GM21526 (cell line): ENCODE data around the gene DNAJC24.

ENCODE experiments used
- ATAC-seq: cut with Tn5 transposase; IDR thresholded peaks from one replicate; pipeline ENCODE4 v1.9.1; 2021; ENCODE audit warnings: moderate library complexity; ENCODE audit not compliant: unreplicated experiment, low FRiP score

Gene DNAJC24

DNA sequence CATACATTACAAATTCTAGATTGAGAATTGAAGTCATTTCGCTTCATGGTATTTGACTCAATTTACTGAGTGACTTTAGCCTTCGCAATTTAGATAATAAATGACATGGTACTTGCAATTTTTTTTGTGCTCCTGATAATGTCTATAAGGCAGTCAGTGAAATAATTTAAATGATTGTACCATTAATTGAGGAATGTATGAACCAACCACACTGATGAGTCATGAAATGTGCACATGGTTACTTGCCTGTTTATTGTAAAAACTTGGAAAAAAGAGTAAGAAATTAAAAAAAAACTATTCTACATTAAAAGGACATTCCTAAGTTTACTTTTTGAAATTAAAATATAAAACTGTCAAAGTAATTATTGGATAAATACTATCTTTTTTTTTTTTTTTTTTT lies 43.3 kb downstream of the DNAJC24 start:
- ATAC-seq = no peak

DNA sequence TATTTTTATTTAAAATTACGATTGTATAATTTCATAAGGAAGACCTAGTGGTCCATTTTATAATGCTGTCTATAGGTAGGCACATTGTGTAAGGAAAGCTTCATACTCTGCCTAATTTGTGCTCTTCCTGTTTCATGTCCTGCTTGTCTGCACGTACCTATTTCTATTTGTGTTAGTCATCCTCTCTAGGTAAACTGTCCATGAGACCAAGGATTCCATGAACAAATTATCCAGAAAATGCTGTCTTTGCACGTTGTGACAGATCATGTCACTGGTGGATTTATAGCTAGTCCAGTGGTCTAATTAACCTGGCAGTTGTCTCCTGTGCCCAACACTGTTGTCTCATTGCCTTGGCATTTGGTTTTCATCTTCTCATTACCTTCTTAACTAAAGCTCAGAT lies 44.7 kb downstream of the DNAJC24 start:
- ATAC-seq = no peak

DNA sequence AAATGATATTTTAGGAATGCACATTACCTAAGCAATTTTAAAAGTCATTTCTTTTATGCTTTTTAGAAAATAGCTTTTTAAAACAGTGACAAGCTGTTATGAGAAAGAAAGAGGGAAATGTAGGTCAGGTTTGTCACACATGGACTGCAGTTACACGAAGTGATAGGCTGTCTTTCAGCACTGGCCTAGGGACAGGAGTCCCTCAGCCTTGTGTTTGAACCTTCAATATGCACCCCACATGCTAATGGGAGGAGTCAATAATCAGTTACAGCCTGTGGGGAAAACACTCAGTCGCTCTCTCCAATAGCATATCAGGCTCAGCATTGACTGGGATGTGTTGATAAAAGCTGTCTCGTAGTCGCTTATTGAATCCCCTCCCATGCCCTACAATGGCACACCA lies 45.8 kb downstream of the DNAJC24 start:
- ATAC-seq = no peak

DNA sequence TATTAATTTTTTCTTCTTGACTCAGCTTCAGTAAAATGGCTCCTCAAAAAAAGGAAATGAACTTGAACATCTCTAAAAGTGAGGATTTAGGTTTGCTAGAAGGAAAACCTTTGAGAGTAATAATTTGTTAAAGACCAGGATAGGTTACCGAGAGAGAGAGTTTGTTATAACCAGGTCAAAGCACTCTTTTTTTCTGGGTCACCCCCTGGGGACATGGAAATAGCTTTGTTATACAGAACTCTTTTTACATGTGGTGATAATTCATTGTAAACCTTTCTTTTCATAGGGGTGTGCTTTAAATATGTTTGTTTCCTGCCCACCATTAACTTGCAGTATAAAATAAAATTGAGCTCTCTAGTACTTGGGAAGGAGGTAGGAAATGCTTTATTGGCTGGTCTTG lies 47.7 kb downstream of the DNAJC24 start:
- ATAC-seq = no peak

DNA sequence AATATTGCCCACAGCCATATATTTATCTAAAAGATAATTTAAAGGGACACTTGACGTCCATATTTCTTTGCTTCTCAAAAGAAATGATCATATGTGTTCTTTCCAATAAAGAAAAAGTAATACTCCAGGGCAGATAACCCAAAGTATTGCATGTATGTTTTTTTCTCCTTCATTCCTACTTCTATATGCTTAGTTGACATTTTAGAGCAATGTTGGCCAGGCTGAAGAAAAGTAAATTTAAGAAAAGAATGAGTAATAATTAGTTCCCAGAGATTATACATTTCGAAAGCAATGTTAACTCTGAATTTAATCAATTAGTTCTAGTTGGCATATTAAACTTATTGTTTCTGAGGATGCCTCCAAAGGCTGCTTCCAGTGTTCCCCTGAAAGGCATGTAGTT lies 48.2 kb downstream of the DNAJC24 start:
- no peak for ATAC-seq

DNA sequence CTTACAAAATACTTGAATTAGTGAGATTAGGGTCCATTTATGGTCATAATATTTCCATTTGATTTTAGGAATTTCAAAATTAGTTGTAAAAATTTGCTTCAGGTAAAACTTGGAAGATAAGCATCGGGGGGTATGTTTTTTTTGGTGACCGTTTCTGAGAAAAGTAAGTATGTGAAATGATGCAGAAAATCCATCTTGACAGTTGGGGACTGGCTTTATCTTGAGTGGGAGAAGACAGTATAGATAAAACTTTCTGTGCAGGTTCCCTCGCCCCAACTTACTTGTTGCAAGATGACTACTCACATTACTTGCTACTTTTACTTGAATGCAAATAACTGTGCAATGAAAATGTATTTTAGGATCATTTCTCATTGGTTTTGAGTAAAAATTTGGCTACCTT lies 49.5 kb downstream of the DNAJC24 start:
- no peak for ATAC-seq

DNA sequence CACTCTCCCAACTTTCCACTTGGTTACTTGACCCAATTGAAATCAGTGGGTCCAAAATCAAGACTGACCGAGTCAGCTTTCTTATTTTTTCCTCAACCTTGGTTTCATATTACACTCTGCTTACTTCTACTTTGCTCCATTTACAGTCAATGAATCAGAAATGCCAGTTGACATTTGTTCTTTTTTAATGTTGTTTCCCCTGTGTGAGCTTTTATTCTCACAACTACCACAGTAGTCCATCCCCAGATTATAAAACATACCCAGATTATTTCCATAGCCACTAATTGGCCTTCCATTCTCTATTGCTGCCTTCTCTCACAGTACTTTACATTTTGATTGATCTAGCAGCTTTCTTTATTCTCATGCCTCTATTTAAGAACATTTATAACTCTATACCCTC lies 50.0 kb downstream of the DNAJC24 start:
- no peak for ATAC-seq

DNA sequence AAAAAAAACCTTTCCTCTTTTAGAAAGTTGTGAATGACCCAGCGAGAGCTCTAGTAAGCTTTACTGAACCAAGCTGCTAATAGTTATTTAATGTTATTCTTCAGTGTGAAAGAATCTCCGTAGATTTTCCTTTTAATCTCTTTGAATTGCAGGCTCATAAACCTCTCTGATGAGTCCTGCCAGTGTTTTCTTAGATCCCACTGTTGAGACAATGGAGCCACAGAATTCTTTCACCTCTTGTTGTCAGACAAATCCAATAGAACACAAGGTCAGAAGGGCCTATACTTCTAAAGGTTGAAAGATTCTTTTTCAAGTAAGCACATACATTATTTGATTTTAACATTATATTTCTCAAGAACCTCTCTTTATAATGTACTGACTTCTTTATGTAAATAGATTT lies 52.2 kb downstream of the DNAJC24 start:
- no peak for ATAC-seq

DNA sequence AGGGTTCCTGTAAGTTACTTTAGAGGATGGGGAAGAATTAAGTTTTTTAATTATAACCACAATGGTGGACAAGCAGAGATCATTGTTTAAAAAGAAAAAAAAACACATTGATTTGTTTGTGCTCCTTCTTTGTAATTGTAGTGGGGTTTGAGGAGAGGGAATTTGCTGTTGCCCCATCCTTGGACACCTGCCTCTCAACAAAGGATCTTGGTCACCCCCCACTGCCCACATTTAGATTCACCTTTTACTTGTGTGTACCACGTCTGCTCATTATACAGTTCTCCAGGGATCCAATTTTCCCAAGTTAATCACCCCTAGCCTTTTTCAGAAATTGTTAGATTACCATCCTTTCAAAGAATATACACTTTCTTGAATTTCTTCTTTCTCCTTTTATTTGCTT lies 53.0 kb downstream of the DNAJC24 start:
- ATAC-seq = no peak

DNA sequence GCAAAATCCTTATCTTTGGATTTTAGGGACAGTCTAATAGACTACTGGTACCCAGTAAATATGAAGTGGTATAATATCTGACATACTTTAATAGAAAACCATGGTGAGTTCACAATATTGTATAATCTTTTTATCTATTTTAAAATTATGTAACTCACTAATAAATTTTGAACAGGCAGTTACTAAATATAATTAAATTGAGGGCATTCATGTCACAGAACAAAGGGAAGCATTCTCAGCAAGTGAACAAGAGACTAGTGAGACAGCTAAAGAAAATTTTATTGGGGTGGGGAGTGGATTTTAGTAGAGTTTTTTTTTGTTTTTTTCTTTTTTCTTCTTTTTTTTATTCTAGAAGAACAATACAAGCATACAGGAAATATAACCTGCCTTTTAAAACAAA lies 55.0 kb downstream of the DNAJC24 start:
- no peak for ATAC-seq

DNA sequence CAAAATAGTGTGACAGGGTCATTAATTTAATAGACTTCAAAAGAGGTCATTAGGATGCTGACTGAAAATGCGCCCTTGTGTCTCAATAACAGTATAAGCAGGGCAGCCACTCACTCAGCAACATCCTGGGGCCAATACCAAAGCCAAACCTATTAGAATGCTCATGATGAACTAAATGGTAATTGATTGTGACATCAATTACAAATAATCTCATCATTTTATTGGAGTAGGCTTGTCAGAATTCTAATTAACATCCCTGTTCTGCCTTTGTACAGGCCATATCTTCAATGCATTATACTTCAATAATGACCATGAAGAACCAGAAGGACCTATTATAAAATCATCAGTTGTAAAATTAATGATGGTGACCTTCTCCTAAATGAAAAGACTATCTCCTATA lies 64.2 kb downstream of the DNAJC24 start:
- ATAC-seq = no peak

DNA sequence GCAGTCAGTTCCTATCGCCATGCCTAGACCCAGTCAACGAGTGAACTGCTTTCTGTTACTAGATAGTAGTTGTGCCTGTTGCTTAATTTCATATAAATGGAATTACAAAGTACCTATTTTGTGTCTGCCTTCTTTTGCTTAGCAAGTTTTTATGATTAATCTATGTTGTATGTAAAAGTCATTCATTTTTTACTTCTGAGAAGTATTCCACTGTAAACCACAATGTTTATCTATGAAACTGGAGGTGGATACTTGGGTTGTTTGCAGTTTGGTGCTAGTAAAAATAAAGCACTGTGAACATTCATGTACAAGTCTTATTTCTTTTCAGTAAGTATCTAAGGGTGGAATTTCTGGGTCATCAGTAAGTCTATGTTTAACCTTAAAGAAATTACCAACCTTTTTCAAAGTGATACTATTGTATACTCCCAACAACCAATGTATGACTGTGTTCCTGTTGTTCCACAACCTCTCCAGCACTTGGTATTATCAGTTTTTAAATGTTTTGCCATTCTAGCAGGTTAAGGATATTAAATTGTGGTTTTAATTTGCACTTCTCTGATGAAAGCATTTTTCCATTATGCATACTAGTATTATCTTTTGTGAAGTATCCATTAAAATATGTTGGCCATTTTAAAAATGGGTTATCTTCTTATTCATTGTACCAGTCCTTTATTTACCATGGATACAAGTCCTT lies 68.2 kb downstream of the DNAJC24 start:
- no peak for ATAC-seq

DNA sequence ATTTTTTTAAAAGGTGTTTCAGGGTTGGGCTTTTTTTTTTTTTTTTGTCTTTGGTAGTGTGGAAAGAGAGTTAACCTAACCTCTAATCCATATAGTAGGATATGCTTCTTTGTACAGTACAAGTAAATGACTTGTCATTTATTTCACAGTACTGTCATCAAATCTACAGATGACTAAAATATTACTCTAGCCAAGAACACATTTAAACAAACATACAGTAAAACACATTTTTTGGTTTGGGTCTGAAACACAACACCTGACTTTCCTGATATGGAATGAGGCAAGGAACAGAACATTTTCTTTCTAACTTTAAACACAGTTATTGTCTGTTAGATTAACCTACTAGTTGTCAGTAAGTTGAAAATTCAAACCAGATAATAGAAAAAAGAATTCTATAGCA lies 71.6 kb downstream of the DNAJC24 start:
- no peak for ATAC-seq

DNA sequence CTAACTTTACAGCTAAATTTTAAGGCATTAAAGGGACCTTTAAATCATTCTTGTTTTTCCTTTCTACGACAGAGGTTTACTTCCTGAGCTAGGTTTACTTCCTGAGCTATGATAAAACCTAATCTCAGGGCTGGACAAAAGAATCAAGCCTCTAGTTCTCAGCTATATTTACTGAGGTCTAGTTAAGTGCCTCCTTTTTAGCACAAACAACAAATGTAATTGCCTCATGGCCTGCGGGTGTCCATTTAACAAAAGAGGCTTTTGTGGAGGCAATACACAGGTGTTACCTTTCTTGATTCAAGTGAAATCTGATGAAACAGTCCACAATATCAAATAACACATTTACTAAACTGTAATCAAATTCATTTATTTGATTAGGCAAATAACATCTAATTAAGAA lies 72.4 kb downstream of the DNAJC24 start:
- no peak for ATAC-seq

DNA sequence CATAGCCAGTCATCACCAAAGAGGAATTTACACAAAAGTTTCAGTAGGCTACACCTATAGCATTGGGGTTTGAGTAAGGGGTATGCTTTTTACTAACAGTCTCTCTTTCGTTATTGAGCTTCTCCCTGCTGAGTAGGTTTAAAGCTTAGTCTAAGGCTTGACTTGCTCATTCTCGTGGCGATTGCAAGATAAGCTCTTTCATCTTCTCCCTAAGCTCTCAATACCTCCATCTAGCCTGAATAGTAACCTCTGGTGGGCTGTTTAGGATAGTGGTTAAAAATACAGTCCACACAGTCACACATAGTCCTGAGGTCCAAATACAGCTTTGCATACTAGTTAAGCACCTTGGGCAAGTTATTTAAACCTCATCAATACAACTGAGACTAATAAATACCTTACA lies 74.1 kb downstream of the DNAJC24 start:
- ATAC-seq = no peak

DNA sequence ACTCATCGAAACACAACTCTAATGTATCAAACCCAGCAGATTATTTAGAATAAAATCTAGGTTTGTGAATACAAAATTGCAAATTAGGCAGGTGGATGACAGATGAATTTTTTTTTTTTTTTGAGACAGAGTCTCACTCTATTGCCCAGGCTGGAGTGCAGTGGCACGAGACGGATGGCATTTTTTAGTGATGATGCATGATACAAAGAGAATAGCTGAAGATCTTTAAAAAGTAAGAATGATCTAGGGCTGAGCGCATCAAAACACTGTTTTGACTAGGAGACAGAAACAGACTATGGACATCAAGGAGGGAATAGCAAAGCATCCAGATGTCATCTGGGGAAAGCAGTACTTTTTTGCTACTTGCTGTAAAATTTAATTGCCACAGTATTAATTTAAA lies 76.0 kb downstream of the DNAJC24 start:
- no peak for ATAC-seq

DNA sequence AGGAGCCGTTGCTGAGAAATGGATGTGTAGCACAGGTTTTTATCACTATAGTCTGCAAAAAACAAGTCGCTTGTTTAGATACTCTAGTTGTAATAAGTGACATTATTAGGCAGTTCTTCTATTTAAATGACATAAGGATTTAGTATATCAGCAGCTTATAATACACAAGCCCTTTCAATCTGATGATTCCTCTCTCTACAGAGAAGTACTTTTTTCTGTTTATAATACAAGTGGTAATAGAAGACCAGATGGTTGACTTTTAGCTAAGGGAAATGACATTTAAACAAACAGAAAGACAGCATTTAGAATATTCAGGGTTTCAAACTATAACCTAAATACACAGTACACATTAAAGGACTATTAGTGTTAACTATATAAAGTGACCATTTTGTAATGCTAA lies 79.4 kb downstream of the DNAJC24 start:
- ATAC-seq = no peak

DNA sequence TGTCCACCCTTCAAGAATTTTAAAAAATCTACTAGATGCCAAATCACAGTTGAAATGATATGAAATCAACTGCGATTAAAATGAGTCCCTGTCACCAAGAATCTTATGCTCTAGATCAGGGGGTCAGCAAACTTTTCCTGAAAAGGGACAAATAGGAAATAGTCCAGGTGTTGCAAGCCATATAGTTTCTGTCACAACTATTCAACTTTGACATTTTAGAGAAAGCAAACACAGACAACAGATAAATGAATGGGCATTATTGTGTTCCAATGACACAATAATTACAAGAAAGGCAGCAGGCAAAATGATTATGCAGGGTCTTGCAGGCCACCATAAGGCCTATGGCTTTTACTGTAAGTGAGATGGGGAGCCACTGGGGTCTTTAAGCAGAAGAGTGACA lies 81.2 kb downstream of the DNAJC24 start:
- no peak for ATAC-seq

DNA sequence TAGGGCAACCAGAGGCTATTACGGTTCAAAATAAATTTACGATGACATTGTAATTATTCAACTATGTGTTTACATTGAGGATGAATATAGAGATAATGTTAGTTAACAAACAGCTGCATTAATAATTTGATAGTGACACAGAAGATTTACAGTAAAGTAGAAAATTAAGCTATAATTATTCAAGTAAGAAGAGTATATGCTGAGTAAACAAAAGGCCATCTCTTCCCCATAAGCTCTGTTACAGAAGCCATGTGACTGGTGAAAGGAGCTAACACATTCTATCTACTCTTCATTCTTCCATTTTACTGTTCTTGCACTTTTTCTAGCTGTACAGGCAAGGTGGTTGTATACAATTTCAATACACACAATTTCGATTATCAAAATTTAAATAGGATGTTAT lies 85.5 kb downstream of the DNAJC24 start:
- no peak for ATAC-seq

DNA sequence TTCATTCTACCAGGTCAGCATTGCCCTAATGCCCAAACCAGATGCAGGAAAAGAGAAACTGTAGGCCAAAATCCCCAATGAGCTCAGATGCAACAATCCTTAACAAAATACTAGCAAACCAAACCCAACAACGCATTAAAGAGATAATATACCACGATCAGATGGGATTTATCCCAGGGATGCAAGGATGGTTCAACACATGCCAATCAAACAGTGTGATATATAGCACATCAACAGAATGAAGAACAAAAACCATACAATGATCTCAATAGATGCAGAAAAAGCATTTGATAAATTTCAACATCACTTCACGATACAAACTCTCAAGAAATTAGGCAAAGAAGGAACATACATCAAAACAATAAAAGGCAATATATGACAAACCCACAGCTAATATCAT lies 94.8 kb downstream of the DNAJC24 start:
- no peak for ATAC-seq

DNA sequence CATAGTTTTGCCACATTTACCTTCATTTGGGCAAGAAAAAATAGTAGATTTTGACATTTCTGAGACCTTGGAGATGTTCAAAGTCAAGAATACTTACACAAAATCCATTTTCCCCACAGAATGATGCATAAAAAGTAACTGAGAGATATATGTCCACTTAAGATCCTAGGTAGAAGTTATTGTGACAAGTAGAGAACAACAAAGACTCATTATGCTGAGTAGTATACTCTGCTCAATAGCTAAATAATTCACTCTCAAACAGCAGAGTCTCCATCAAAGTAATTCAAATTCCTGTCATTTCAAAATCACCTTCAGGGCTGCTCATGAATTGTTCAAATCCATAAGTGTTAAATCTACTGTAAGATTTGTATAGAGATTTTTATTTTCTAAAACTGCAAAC lies 104.4 kb downstream of the DNAJC24 start:
- ATAC-seq = no peak

DNA sequence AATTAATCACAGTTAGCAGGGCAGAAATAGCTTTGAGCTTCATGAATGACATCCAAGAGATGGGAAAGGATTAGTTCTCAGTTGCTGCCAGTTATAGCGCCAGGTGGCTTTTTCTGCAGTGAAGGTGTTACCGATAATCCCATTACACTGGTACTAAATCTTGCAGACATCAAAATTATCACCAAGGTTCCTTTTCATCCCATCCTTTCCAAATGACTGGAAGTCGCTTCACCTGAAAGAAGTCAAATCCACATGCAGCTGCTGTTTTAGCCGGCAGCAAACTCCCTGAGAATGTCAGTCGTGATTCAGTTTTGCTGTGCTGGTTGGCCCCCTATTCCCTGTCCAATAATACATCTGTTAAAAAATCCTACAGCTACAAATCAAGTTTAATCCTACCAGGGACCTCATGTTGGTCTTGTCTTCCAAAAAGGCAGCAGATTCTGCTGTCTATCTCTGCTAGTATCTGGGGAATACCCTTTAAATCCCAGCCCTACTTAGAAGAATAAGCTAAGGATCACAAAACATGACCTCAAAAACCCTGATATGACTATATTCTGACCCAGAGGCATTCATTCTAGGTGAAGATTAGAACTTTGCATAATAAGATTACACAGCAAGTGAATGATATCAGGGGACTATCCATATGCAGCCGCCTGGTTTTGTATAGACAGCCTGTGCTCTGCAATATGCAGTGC lies 108.0 kb downstream of the DNAJC24 start:
- ATAC-seq = no peak

DNA sequence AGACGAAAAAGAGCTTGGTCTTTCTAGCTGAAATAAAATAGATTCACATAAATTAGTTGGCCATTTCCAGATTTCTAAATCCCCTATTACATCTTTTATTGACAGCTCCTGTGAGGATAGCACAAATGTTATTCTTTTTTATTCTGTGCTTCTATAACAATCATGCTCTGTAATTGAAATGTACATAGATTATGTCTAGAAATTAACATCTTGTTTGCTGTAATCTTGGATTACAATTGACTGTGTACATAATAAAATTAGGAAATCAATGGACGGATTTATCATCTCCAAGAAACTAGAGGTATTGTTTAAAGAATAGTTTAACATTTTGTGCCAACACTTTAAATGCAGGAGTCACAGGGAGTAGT lies 108.5 kb downstream of the DNAJC24 start:
- ATAC-seq = no peak
